HepG2 (cell line): ENCODE measurements around the gene CPSF6. TPM values are rescaled to one million over a fixed set of nuclear protein-coding genes. Genes with fewer than 3 reads are reported as not detected.

Experiments
- ATAC-seq: fragments of 200-7000 bp; cut with Tn5 transposase; 3 replicates; pipeline ENCODE4 v1.9.1; 2020; ENCODE audit warnings: mild to moderate bottlenecking, moderate library complexity
- BruUV-seq: library from RNA; stranded (reverse); fragments of 400-500 nt; replicated peaks from 2 replicates; lab custom pipeline; 2021; lab: Mats Ljungman, UMichigan
- CTCF ChIA-PET: fragments of 300-600 bp; formaldehyde crosslinking; extraction: SDS; loops from one replicate; lab custom pipeline; 2021; ENCODE audit warnings: low total read pairs, inconsistent platforms, low intra/inter-chr PET ratio; lab: Yijun Ruan, JAX
- POLR2A ChIA-PET: fragments of 350-600 bp; sonication (Branson Sonifier 250); formaldehyde crosslinking; loops from one replicate; lab custom pipeline; 2020; ENCODE audit warnings: antibody characterized with exemption, inconsistent platforms; lab: Yijun Ruan, JAX
- DNase-seq: peaks from one replicate; pipeline ENCODE4 v3.0.0-alpha.2; 2015; ENCODE audit warnings: low spot score
- FAIRE-seq: peaks from 3 replicates; lab custom pipeline; 2011; peaks lifted over from hg19 to GRCh38; lab: Jason Lieb, UNC
- H2AFZ ChIP-seq: one replicate; pipeline ENCODE4 v1.6.1; 2011; ENCODE audit warnings: low read length, inconsistent platforms
- H3K27ac ChIP-seq: fragments of 300-600 bp; 3 replicates; pipeline ENCODE4 v1.8.0; 2011; ENCODE audit warnings: mixed run types, mild to moderate bottlenecking, mixed read lengths, low read length, inconsistent platforms; ENCODE audit not compliant: insufficient read depth; ENCODE audit errors: extremely low read length
- H3K27me3 ChIP-seq, 2 experiments: fragments of 200-600 bp in 1 of 2; 2 replicates in 1 of 2; 3 replicates in 1 of 2; pipeline versions ENCODE4 v1.6.0 to v1.8.0; 2011; ENCODE audit warnings: low read length in 2 of 2, mild to moderate bottlenecking in 2 of 2, moderate library complexity in 2 of 2, inconsistent platforms in 1 of 2; ENCODE audit not compliant: insufficient read depth in 2 of 2, control insufficient read depth in 1 of 2
- H3K36me3 ChIP-seq, 2 experiments: fragments of 200-600 bp in 1 of 2; replicated peaks in 1 of 2; 2 replicates in 1 of 2; 3 replicates in 1 of 2; pipeline versions ENCODE4 v1.5.1 to v1.8.0; 2011; ENCODE audit warnings: low read length in 2 of 2, inconsistent platforms in 1 of 2; ENCODE audit not compliant: insufficient read depth in 2 of 2, control insufficient read depth in 1 of 2
- H3K4me1 ChIP-seq: 2 replicates; pipeline ENCODE4 v1.5.1; 2012; ENCODE audit warnings: low read length, inconsistent platforms; ENCODE audit not compliant: insufficient read depth
- H3K4me2 ChIP-seq: 2 replicates; pipeline ENCODE4 v1.6.0; 2011; ENCODE audit warnings: low read depth, low read length, inconsistent platforms
- H3K4me3 ChIP-seq, 3 experiments: fragments of 200-600 bp in 1 of 3; sonication (generic), shearing (Covaris generic) in 1 of 3; replicated peaks in 1 of 3; 2 replicates each; pipeline ENCODE4 v1.5.1; 2011 to 2016; ENCODE audit warnings: low read length in 3 of 3, inconsistent platforms in 2 of 3, low read depth in 2 of 3, mild to moderate bottlenecking in 2 of 3, control low read depth in 1 of 3, mixed read lengths in 1 of 3; ENCODE audit not compliant: insufficient read depth in 1 of 3
- H3K79me2 ChIP-seq: one replicate; pipeline ENCODE4 v1.6.1; 2011; ENCODE audit warnings: low read length, inconsistent platforms; ENCODE audit not compliant: insufficient read depth
- H3K9ac ChIP-seq: 2 replicates; pipeline ENCODE4 v1.6.0; 2011; ENCODE audit warnings: mild to moderate bottlenecking, low read depth, low read length, inconsistent platforms; ENCODE audit not compliant: insufficient read depth
- H3K9me3 ChIP-seq: 2 replicates; pipeline ENCODE4 v1.5.1; 2012; ENCODE audit warnings: mild to moderate bottlenecking, low read length
- H4K20me1 ChIP-seq: 2 replicates; pipeline ENCODE4 v1.6.0; 2011; ENCODE audit warnings: inconsistent platforms, mild to moderate bottlenecking, low read length, moderate library complexity; ENCODE audit not compliant: insufficient read depth
- CENPT ChIP-seq: sonication (generic); formaldehyde crosslinking; IDR thresholded peaks from 2 replicates; pipeline ENCODE4 v1.8.0; 2022; ENCODE audit warnings: low read depth, mild to moderate bottlenecking, moderate library complexity, missing genetic modification reagents
- HNRNPK ChIP-seq: fragments of 200-400 bp; formaldehyde crosslinking; IDR thresholded peaks from 2 replicates; pipeline ENCODE4 v1.6.1; 2018; ENCODE audit warnings: low read length, low read depth, moderate library complexity, mild to moderate bottlenecking; ENCODE audit not compliant: poor library complexity, severe bottlenecking
- HOXA3 ChIP-seq: sonication (generic); formaldehyde crosslinking; IDR thresholded peaks from 2 replicates; pipeline ENCODE4 v1.5.0; 2020; ENCODE audit warnings: missing genetic modification reagents
- MAFF ChIP-seq: IDR thresholded peaks from 2 replicates; pipeline ENCODE4 v1.6.1; 2011; ENCODE audit warnings: low read depth, low read length, improper control_type of control experiment
- MAFK ChIP-seq, 2 experiments: IDR thresholded peaks in 1 of 2; conservative IDR thresholded peaks in 1 of 2; 2 replicates each; pipeline ENCODE4 v1.6.1; 2011; ENCODE audit warnings: improper control_type of control experiment in 2 of 2, low read length in 2 of 2
- MXI1 ChIP-seq: IDR thresholded peaks from 3 replicates; pipeline ENCODE4 v1.6.1; 2012; ENCODE audit warnings: low read depth, low read length, inconsistent platforms, borderline replicate concordance
- RBM22 ChIP-seq: fragments of 200-400 bp; formaldehyde crosslinking; optimal IDR thresholded peaks from 2 replicates; pipeline ENCODE3; 2017; ENCODE audit warnings: mild to moderate bottlenecking, low read length, moderate library complexity
- YEATS4 ChIP-seq: sonication (generic); formaldehyde crosslinking; IDR thresholded peaks from 2 replicates; pipeline ENCODE4 v1.4.0; 2020; ENCODE audit warnings: missing genetic modification reagents, borderline replicate concordance
- ZC3H4 ChIP-seq: sonication (generic); formaldehyde crosslinking; IDR thresholded peaks from 2 replicates; pipeline ENCODE4 v1.4.0; 2020; ENCODE audit warnings: missing genetic modification reagents, borderline replicate concordance
- ZFAT ChIP-seq: sonication (generic); formaldehyde crosslinking; conservative IDR thresholded peaks from 2 replicates; pipeline ENCODE4 v1.8.1; 2023; ENCODE audit warnings: missing genetic modification reagents, inconsistent platforms
- ZNF225 ChIP-seq: sonication (generic); formaldehyde crosslinking; IDR thresholded peaks from 2 replicates; pipeline ENCODE4 v1.4.0; 2020; ENCODE audit warnings: mild to moderate bottlenecking, missing genetic modification reagents
- ZNF333 ChIP-seq: sonication (generic); formaldehyde crosslinking; IDR thresholded peaks from 2 replicates; pipeline ENCODE4 v1.4.0; 2020; ENCODE audit warnings: mild to moderate bottlenecking, missing genetic modification reagents, borderline replicate concordance
- WGBS: methylation state at CpG from one replicate; pipeline ENCODE4 v1.1.6; 2017; ENCODE audit warnings: low lambda C conversion rate; 5-methylcytosine and 5-hydroxymethylcytosine counted together
- in situ Hi-C: cut with HindIII; loops from 2 replicates; pipeline ENCODE4 v1.10.0; 2017; ENCODE audit warnings: low pct_unique_long_range_greater_than_20kb; ENCODE audit not compliant: extremely low pct_ligation_motif_present
- intact Hi-C: fragments of 100-400 bp; cut with micrococcal nuclease; formaldehyde crosslinking; loops from one replicate; pipeline ENCODE4 v1.10.0; 2022; ENCODE audit not compliant: unreplicated experiment
- polyA plus RNA-seq, 8 experiments: library from polyadenylated mRNA; depleted of rRNA in 3 of 8; stranded (reverse) in 7 of 8; unstranded in 1 of 8; fragments of >200 nt; fragmentation: Illumina TruSeq in 4 of 8; extraction: Trizol in 4 of 8; gene quantifications; 2 replicates each; pipeline versions ENCODE4 v1.2.1 to v1.2.3, GENCODE V29; 2011 to 2016; ENCODE audit warnings: low read depth in 4 of 8, missing spikeins in 1 of 8, mixed read lengths in 1 of 8; ENCODE audit not compliant: insufficient read depth in 1 of 8
- total RNA-seq, 5 experiments: library from RNA; depleted of rRNA; stranded (reverse); fragments of >200 nt; fragmentation: Illumina TruSeq; extraction: Trizol; gene quantifications; 2 replicates each; pipeline ENCODE4 v1.2.3, GENCODE V29; 2016; ENCODE audit warnings: low read depth in 1 of 5
- TF ChIP-seq, protein P1 (sequence below): sonication (generic); formaldehyde crosslinking; IDR thresholded peaks from 2 replicates; pipeline ENCODE4 v1.9.0; 2022; ENCODE audit warnings: missing genetic modification reagents, mild to moderate bottlenecking, borderline replicate concordance
- TF ChIP-seq, protein P2 (sequence below): sonication (generic); formaldehyde crosslinking; IDR thresholded peaks from 2 replicates; pipeline ENCODE4 v1.5.0; 2020; ENCODE audit warnings: missing genetic modification reagents

CPSF6 gene
- total and polyA plus RNA-seq, 2 of the 13 experiments (the other 11 are each of a cell fraction or from before 2014, with no cell fraction given) = 41.8 to 71.0 TPM

DNA sequence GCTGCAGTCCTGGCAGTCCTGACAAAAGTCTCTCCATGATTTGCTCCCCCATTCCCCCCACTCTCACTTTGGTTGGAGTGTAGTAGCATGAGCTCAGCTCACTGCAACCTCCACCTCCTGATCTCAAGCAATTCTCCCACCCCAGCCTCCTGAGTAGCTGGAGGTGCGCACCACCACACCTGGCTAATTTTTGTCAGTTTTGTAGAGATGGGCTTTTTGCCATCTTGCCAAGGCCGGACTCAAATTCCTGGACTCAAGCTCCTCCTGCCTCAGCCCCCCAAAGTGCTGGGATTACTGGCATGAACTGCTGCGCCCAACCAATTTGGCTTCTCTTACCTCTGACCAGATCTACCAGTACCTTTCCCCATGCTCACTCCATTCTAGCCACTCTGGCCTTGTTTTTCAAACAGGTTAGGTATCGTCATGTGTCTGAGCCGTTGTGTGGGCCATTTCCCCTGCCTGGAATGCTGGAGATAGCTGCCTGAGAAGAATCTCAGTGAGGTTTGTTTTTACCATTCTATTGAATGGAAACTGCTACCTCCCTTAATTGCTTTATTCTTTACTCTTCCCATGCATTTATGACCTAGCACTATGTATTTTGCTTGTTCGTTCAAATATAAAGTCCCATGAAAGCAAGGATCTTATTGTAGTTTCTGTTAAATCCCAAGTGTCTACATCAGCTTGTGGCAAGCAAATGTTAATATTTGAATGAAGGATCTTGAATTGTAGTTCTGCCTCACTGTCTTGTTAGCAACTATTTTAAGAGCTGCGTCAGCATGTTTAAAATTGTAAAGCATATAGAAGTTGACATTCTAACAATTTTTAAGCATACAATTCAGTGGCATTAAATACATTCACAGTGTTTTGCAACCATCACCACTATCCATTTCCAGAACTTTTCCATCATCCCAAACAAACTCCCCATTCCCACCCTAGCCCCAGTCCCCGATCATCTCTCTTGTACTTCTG is 39.7 kb downstream of the CPSF6 start:
- Histone ChIP-seq H3K79me2 (no peaks in the 10 kb centered on the region), H2AFZ (no peak overlapping the region), H3K9me3 (no peaks in the 10 kb centered on the region), H3K9ac (no peak overlapping the region), H3K27me3 (no peaks in the 10 kb centered on the region), H3K4me1 (peaks cover 16% of the 10 kb centered on the region), H3K4me3 (no peak overlapping the region), H3K27ac (no peak overlapping the region), H4K20me1 (no peaks in the 10 kb centered on the region; the same call in 1 of the 2 replicates), H3K36me3 (no peaks in the 10 kb centered on the region), H3K4me2 (no peak overlapping the region)
- TF ChIP-seq MAFK (conservative IDR thresholded peaks at IDR 0.05 in 1 of 2, IDR thresholded peaks at IDR 0.05 in 1 of 2; ENCODE audit: low read length in 2 of 2) = peak in 1 of 2 experiments; percentile 54; a peak in 1 of 4 replicates
- no peak for TF ChIP-seq MXI1
- TF ChIP-seq ZFAT = no peak
- TF ChIP-seq HNRNPK = peak; percentile 12
- no peak for TF ChIP-seq ZC3H4 (CRISPR knock-in tag)
- TF ChIP-seq RBM22 = peak; percentile 10
- TF ChIP-seq HOXA3 = no peak
- no peak for TF ChIP-seq CENPT (CRISPR knock-in tag)
- TF ChIP-seq YEATS4 = no peak
- TF ChIP-seq, protein P1, sequence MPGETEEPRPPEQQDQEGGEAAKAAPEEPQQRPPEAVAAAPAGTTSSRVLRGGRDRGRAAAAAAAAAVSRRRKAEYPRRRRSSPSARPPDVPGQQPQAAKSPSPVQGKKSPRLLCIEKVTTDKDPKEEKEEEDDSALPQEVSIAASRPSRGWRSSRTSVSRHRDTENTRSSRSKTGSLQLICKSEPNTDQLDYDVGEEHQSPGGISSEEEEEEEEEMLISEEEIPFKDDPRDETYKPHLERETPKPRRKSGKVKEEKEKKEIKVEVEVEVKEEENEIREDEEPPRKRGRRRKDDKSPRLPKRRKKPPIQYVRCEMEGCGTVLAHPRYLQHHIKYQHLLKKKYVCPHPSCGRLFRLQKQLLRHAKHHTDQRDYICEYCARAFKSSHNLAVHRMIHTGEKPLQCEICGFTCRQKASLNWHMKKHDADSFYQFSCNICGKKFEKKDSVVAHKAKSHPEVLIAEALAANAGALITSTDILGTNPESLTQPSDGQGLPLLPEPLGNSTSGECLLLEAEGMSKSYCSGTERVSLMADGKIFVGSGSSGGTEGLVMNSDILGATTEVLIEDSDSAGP (CRISPR knock-in tag) = no peak
- TF ChIP-seq ZNF225 = no peak
- no peak for TF ChIP-seq ZNF333 (CRISPR knock-in tag)
- 0 out of 2 replicates have a peak, but pooled peaks have one; percentile 15 for TF ChIP-seq MAFF
- TF ChIP-seq, protein P2, sequence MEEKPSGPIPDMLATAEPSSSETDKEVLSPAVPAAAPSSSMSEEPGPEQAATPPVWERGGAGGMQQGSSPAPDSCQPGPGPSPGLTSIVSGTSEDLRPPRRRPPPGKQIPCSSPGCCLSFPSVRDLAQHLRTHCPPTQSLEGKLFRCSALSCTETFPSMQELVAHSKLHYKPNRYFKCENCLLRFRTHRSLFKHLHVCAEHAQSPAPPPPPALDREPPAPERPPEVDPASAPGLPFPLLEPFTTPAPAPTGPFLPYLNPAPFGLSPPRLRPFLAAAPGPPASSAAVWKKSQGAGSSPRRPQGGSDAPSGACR = no peak
- DNase-seq (no peak), FAIRE-seq (no peak), ATAC-seq (peak; percentile 16)
- no TSS peak for BruUV-seq
- intact Hi-C loops = no loop called here
- in situ Hi-C loops = no loop called here
- CTCF ChIA-PET = no interaction called here
- WGBS = 96% methylated on average over 8 of the region's 8 CpGs
- POLR2A ChIA-PET = no interaction called here
